ENCODE measurements around the gene OSBPL10. TPM values are rescaled to one million over a fixed set of nuclear protein-coding genes. Genes with fewer than 3 reads are reported as not detected.

OSBPL10 gene
- total RNA-seq, 2 experiments from 2014 or later: 0.09 to 0.22 TPM

- H3K27ac Mint-ChIP-seq: no peak overlapping the region
- ATAC-seq (ENCODE audit: low read depth) (no peak), DNase-seq (no peak)
- H3K4me1 Mint-ChIP-seq: peaks cover 10% of the 10 kb centered on the region
- no peaks in the 10 kb centered on the region for H3K9me3 Mint-ChIP-seq
- peaks cover 2% of the 10 kb centered on the region for H3K36me3 Mint-ChIP-seq
- POLR2A ChIA-PET: no interaction called here
- peak overlapping the region; percentile 58 for H3K4me3 Mint-ChIP-seq
- H3K27me3 Mint-ChIP-seq: peaks cover 42% of the 10 kb centered on the region
Measured at GRCh38 chr3:31979001-31979697, 1.9 kb downstream of the OSBPL10 start.

GRCh38 chr3:31978553-31978952 lies 2.5 kb downstream of the OSBPL10 start:
- peaks cover 2% of the 10 kb centered on the region for H3K36me3 Mint-ChIP-seq
- DNase-seq: no peak
- no peak overlapping the region for H3K4me3 Mint-ChIP-seq
- peaks cover 10% of the 10 kb centered on the region for H3K4me1 Mint-ChIP-seq
- no peak overlapping the region for H3K27ac Mint-ChIP-seq
- POLR2A ChIA-PET: no interaction called here
- no peaks in the 10 kb centered on the region for H3K9me3 Mint-ChIP-seq
- no peak for ATAC-seq (ENCODE audit: low read depth)
- peaks cover 42% of the 10 kb centered on the region for H3K27me3 Mint-ChIP-seq

- Mint-ChIP-seq H3K36me3 (peaks cover 2% of the 10 kb centered on the region), H3K9me3 (no peaks in the 10 kb centered on the region), H3K27ac (no peak overlapping the region), H3K4me3 (no peak overlapping the region), H3K27me3 (peaks cover 36% of the 10 kb centered on the region), H3K4me1 (peaks cover 10% of the 10 kb centered on the region)
- ATAC-seq (ENCODE audit: low read depth) (no peak), DNase-seq (no peak)
- POLR2A ChIA-PET: no interaction called here
Measured at GRCh38 chr3:31977736-31978135, 3.3 kb downstream of the OSBPL10 start.

GRCh38 chr3:31976302-31976701 lies 4.8 kb downstream of the OSBPL10 start:
- DNase-seq (no peak), ATAC-seq (ENCODE audit: low read depth) (no peak)
- H3K36me3 Mint-ChIP-seq: peaks cover 2% of the 10 kb centered on the region
- POLR2A ChIA-PET: interaction anchor here (0.6 kb wide), 1 partner anchor 13 kb away, joined by 3 read pairs; no protein-coding TSS in a partner anchor
- H3K4me3 Mint-ChIP-seq: no peak overlapping the region
- H3K4me1 Mint-ChIP-seq: peaks cover 8% of the 10 kb centered on the region
- no peaks in the 10 kb centered on the region for H3K9me3 Mint-ChIP-seq
- H3K27me3 Mint-ChIP-seq: peaks cover 22% of the 10 kb centered on the region
- no peak overlapping the region for H3K27ac Mint-ChIP-seq

- POLR2A ChIA-PET: no interaction called here
- H3K27ac Mint-ChIP-seq: no peak overlapping the region
- DNase-seq: no peak
- no peaks in the 10 kb centered on the region for H3K9me3 Mint-ChIP-seq
- peaks cover 2% of the 10 kb centered on the region for H3K36me3 Mint-ChIP-seq
- H3K27me3 Mint-ChIP-seq: peaks cover 15% of the 10 kb centered on the region
- H3K4me1 Mint-ChIP-seq: peaks cover 6% of the 10 kb centered on the region
- ATAC-seq (ENCODE audit: low read depth): no peak
- no peak overlapping the region for H3K4me3 Mint-ChIP-seq
Measured at GRCh38 chr3:31974964-31975363, 6.1 kb downstream of the OSBPL10 start.

- ATAC-seq (ENCODE audit: low read depth): no peak
- no peaks in the 10 kb centered on the region for H3K9me3 Mint-ChIP-seq
- H3K4me3 Mint-ChIP-seq: no peak overlapping the region
- peaks cover 3% of the 10 kb centered on the region for H3K4me1 Mint-ChIP-seq
- POLR2A ChIA-PET: no interaction called here
- H3K27ac Mint-ChIP-seq: no peak overlapping the region
- no peak for DNase-seq
- H3K27me3 Mint-ChIP-seq: peaks cover 12% of the 10 kb centered on the region
- H3K36me3 Mint-ChIP-seq: peaks cover 2% of the 10 kb centered on the region
Measured at GRCh38 chr3:31974471-31974870, 6.6 kb downstream of the OSBPL10 start.

GRCh38 chr3:31973837-31974236 lies 7.2 kb downstream of the OSBPL10 start:
- ATAC-seq (ENCODE audit: low read depth) (no peak), DNase-seq (no peak)
- H3K9me3 Mint-ChIP-seq: no peaks in the 10 kb centered on the region
- peaks cover 6% of the 10 kb centered on the region for H3K27me3 Mint-ChIP-seq
- no peak overlapping the region for H3K27ac Mint-ChIP-seq
- no peak overlapping the region for H3K4me3 Mint-ChIP-seq
- peaks cover 2% of the 10 kb centered on the region for H3K36me3 Mint-ChIP-seq
- POLR2A ChIA-PET: no interaction called here
- no peaks in the 10 kb centered on the region for H3K4me1 Mint-ChIP-seq

GRCh38 chr3:31973081-31973480 lies 8.0 kb downstream of the OSBPL10 start:
- H3K27ac Mint-ChIP-seq: no peak overlapping the region
- H3K27me3 Mint-ChIP-seq: peaks cover 2% of the 10 kb centered on the region
- no peaks in the 10 kb centered on the region for H3K4me1 Mint-ChIP-seq
- no peaks in the 10 kb centered on the region for H3K36me3 Mint-ChIP-seq
- no peak for ATAC-seq (ENCODE audit: low read depth)
- H3K4me3 Mint-ChIP-seq: no peak overlapping the region
- POLR2A ChIA-PET: no interaction called here
- DNase-seq: no peak
- H3K9me3 Mint-ChIP-seq: no peaks in the 10 kb centered on the region

- POLR2A ChIA-PET: interaction anchor here (0.6 kb wide), 1 partner anchor 187 kb away, joined by 4 read pairs; no protein-coding TSS in a partner anchor
- Mint-ChIP-seq H3K27ac (no peak overlapping the region), H3K9me3 (no peaks in the 10 kb centered on the region), H3K36me3 (no peaks in the 10 kb centered on the region), H3K4me1 (no peaks in the 10 kb centered on the region), H3K27me3 (peaks cover 2% of the 10 kb centered on the region), H3K4me3 (no peak overlapping the region)
- DNase-seq (no peak), ATAC-seq (ENCODE audit: low read depth) (no peak)
Measured at GRCh38 chr3:31971607-31972006, 9.5 kb downstream of the OSBPL10 start.

GRCh38 chr3:31968927-31969418 lies 12.1 kb downstream of the OSBPL10 start:
- POLR2A ChIA-PET: no interaction called here
- no peaks in the 10 kb centered on the region for H3K36me3 Mint-ChIP-seq
- ATAC-seq (ENCODE audit: low read depth) (no peak), DNase-seq (no peak)
- no peak overlapping the region for H3K4me3 Mint-ChIP-seq
- H3K27ac Mint-ChIP-seq: no peak overlapping the region
- no peaks in the 10 kb centered on the region for H3K4me1 Mint-ChIP-seq
- no peaks in the 10 kb centered on the region for H3K9me3 Mint-ChIP-seq
- H3K27me3 Mint-ChIP-seq: peaks cover 2% of the 10 kb centered on the region

GRCh38 chr3:31968369-31968926 lies 12.6 kb downstream of the OSBPL10 start:
- no peaks in the 10 kb centered on the region for H3K9me3 Mint-ChIP-seq
- POLR2A ChIA-PET: no interaction called here
- H3K36me3 Mint-ChIP-seq: no peaks in the 10 kb centered on the region
- H3K27me3 Mint-ChIP-seq: peaks cover 2% of the 10 kb centered on the region
- no peak overlapping the region for H3K27ac Mint-ChIP-seq
- DNase-seq (no peak), ATAC-seq (ENCODE audit: low read depth) (no peak)
- H3K4me3 Mint-ChIP-seq: no peak overlapping the region
- H3K4me1 Mint-ChIP-seq: no peaks in the 10 kb centered on the region

GRCh38 chr3:31967592-31967991 lies 13.5 kb downstream of the OSBPL10 start:
- Mint-ChIP-seq H3K9me3 (no peaks in the 10 kb centered on the region), H3K27ac (no peak overlapping the region), H3K27me3 (peaks cover 5% of the 10 kb centered on the region), H3K4me1 (peaks cover 4% of the 10 kb centered on the region), H3K36me3 (no peaks in the 10 kb centered on the region), H3K4me3 (no peak overlapping the region)
- DNase-seq (no peak), ATAC-seq (ENCODE audit: low read depth) (no peak)
- POLR2A ChIA-PET: no interaction called here

- H3K36me3 Mint-ChIP-seq: no peaks in the 10 kb centered on the region
- peaks cover 5% of the 10 kb centered on the region for H3K27me3 Mint-ChIP-seq
- no peak for ATAC-seq (ENCODE audit: low read depth)
- POLR2A ChIA-PET: no interaction called here
- no peak for DNase-seq
- H3K9me3 Mint-ChIP-seq: no peaks in the 10 kb centered on the region
- H3K4me1 Mint-ChIP-seq: peaks cover 5% of the 10 kb centered on the region
- no peak overlapping the region for H3K27ac Mint-ChIP-seq
- no peak overlapping the region for H3K4me3 Mint-ChIP-seq
Measured at GRCh38 chr3:31966978-31967591, 14.0 kb downstream of the OSBPL10 start.

- no peaks in the 10 kb centered on the region for H3K9me3 Mint-ChIP-seq
- DNase-seq (no peak), ATAC-seq (ENCODE audit: low read depth) (no peak)
- H3K27ac Mint-ChIP-seq: no peak overlapping the region
- H3K4me3 Mint-ChIP-seq: no peak overlapping the region
- POLR2A ChIA-PET: no interaction called here
- H3K4me1 Mint-ChIP-seq: peaks cover 5% of the 10 kb centered on the region
- no peaks in the 10 kb centered on the region for H3K36me3 Mint-ChIP-seq
- peaks cover 10% of the 10 kb centered on the region for H3K27me3 Mint-ChIP-seq
Measured at GRCh38 chr3:31962801-31963205, 18.3 kb downstream of the OSBPL10 start.
